Liver (tissue), 9 donors: ENCODE data around the gene BRSK1. TPM values are rescaled to one million over a fixed set of nuclear protein-coding genes. Genes with fewer than 3 reads are reported as not detected.

Experiments
- DNase-seq: peaks from one replicate; pipeline ENCODE4 v3.0.0-alpha.2; 2017; ENCODE audit warnings: low spot score
- H3K27ac ChIP-seq, 2 donors: one replicate each; pipeline ENCODE4 v1.7.0; 2013; ENCODE audit warnings: inconsistent platforms in 2 of 2, low read length in 2 of 2, control low read depth in 1 of 2, low read depth in 1 of 2, mild to moderate bottlenecking in 1 of 2
- H3K27me3 ChIP-seq, 4 donors: one replicate each; pipeline versions ENCODE4 v1.6.1 to v1.7.0; 2013; ENCODE audit warnings: low read length in 3 of 4, inconsistent platforms in 1 of 4, mild to moderate bottlenecking in 1 of 4, moderate library complexity in 1 of 4; ENCODE audit not compliant: control insufficient read depth in 4 of 4, insufficient read depth in 4 of 4
- H3K36me3 ChIP-seq, 4 donors: one replicate each; pipeline versions ENCODE4 v1.6.1 to v1.7.0; 2013; ENCODE audit warnings: low read length in 3 of 4, mild to moderate bottlenecking in 3 of 4, low read depth in 1 of 4, moderate library complexity in 1 of 4; ENCODE audit not compliant: control insufficient read depth in 4 of 4, insufficient read depth in 3 of 4
- H3K4me1 ChIP-seq, 4 donors: one replicate each; pipeline versions ENCODE4 v1.6.1 to v1.7.0; 2013; ENCODE audit warnings: low read length in 3 of 4, mild to moderate bottlenecking in 3 of 4, moderate library complexity in 1 of 4; ENCODE audit not compliant: control insufficient read depth in 4 of 4, insufficient read depth in 4 of 4
- H3K4me3 ChIP-seq, 3 donors: one replicate each; pipeline versions ENCODE4 v1.6.1 to v1.7.0; 2013; ENCODE audit warnings: low read length in 3 of 3, control low read depth in 1 of 3, low read depth in 1 of 3, mild to moderate bottlenecking in 1 of 3
- H3K9ac ChIP-seq, 2 donors: one replicate each; pipeline ENCODE4 v1.7.0; 2013; ENCODE audit warnings: low read length in 2 of 2, mild to moderate bottlenecking in 2 of 2, moderate library complexity in 2 of 2, control low read depth in 1 of 2, low read depth in 1 of 2
- H3K9me3 ChIP-seq, 4 donors: one replicate each; pipeline versions ENCODE4 v1.6.1 to v1.7.0; 2013; ENCODE audit warnings: low read length in 3 of 4; ENCODE audit not compliant: control insufficient read depth in 4 of 4
- ATF3 ChIP-seq: IDR thresholded peaks from 2 replicates; pipeline ENCODE4 v1.6.1; 2016; ENCODE audit warnings: antibody characterized with exemption
- CTCF ChIP-seq: fragments of 150-350 bp; IDR thresholded peaks from 2 replicates; pipeline ENCODE4 v1.5.1; 2017; ENCODE audit warnings: improper control_type of control experiment, low read depth, low read length; ENCODE audit not compliant: missing input control
- EGR1 ChIP-seq, 2 donors: IDR thresholded peaks; 2 replicates each; pipeline ENCODE4 v1.6.1; 2016 to 2018; ENCODE audit warnings: antibody characterized with exemption in 2 of 2, low read depth in 2 of 2
- FOXA1 ChIP-seq: IDR thresholded peaks from 2 replicates; pipeline ENCODE4 v1.6.1; 2016; ENCODE audit warnings: antibody characterized with exemption
- FOXA2 ChIP-seq: IDR thresholded peaks from 2 replicates; pipeline ENCODE4 v1.6.1; 2016; ENCODE audit warnings: antibody characterized with exemption
- HNF4A ChIP-seq, 2 donors: conservative IDR thresholded peaks; 2 replicates each; pipeline ENCODE4 v1.6.1; 2016; ENCODE audit warnings: antibody characterized with exemption in 2 of 2, mild to moderate bottlenecking in 2 of 2
- HNF4G ChIP-seq: IDR thresholded peaks from 2 replicates; pipeline ENCODE4 v1.6.1; 2016; ENCODE audit warnings: antibody characterized with exemption
- JUND ChIP-seq, 2 donors: IDR thresholded peaks; 2 replicates each; pipeline ENCODE4 v1.6.1; 2016; ENCODE audit warnings: antibody characterized with exemption in 2 of 2
- MAX ChIP-seq: IDR thresholded peaks from 2 replicates; pipeline ENCODE4 v1.6.1; 2016; ENCODE audit warnings: antibody characterized with exemption
- NR2F2 ChIP-seq: IDR thresholded peaks from 2 replicates; pipeline ENCODE4 v1.6.1; 2016; ENCODE audit warnings: antibody characterized with exemption
- RAD21 ChIP-seq, 2 donors: IDR thresholded peaks; 2 replicates each; pipeline ENCODE4 v1.6.1; 2016; ENCODE audit warnings: antibody characterized with exemption in 2 of 2, mild to moderate bottlenecking in 2 of 2
- REST ChIP-seq: IDR thresholded peaks from 2 replicates; pipeline ENCODE4 v1.6.1; 2016; ENCODE audit warnings: antibody characterized with exemption, mild to moderate bottlenecking
- RXRA ChIP-seq, 2 donors: IDR thresholded peaks; 2 replicates each; pipeline ENCODE4 v1.6.1; 2017 to 2018; ENCODE audit warnings: antibody characterized with exemption in 2 of 2, mild to moderate bottlenecking in 1 of 2
- TAF1 ChIP-seq: conservative IDR thresholded peaks from 2 replicates; pipeline ENCODE4 v1.6.1; 2016; ENCODE audit warnings: antibody characterized with exemption, mild to moderate bottlenecking
- ZBTB33 ChIP-seq: IDR thresholded peaks from 2 replicates; pipeline ENCODE4 v1.6.1; 2016; ENCODE audit warnings: antibody characterized with exemption
- WGBS: extraction: QIAGEN DNeasy Blood & Tissue Kit; methylation state at CpG from one replicate; pipeline ENCODE4 v1.1.7; 2013; 5-methylcytosine and 5-hydroxymethylcytosine counted together
- polyA plus RNA-seq, 2 donors: library from polyadenylated mRNA; stranded (reverse) in 1 of 2; unstranded in 1 of 2; fragments of 200-250 nt in 1 of 2; fragments of >200 nt in 1 of 2; fragmentation: Nextera tagmentation in 1 of 2; extraction: Ambion mirVana in 1 of 2; gene quantifications; one replicate each; pipeline versions ENCODE4 v1.2.1 to v1.2.3, GENCODE V29; 2013 to 2015
- total RNA-seq, 2 donors: library from RNA; depleted of rRNA; stranded (reverse); fragments of >200 nt; gene quantifications; one replicate each; pipeline ENCODE4 v1.2.3, GENCODE V29; 2014
- donor health status: healthy.
- donor health status: healthy.
- donor health status: healthy.
- donor health status: healthy.
- donor health status: healthy.

Gene BRSK1
- total and polyA plus RNA-seq, 4 donors, result 0.10 to 0.65 (median 0.42) TPM; not detected in 1

GRCh38 chr19:55245236-55245904, 38.4 kb upstream of the BRSK1 start:
- TF ChIP-seq RAD21 (IDR thresholded peaks at IDR 0.05) (no peak), ZBTB33 (no peak), HNF4G (no peak), HNF4A (conservative IDR thresholded peaks at IDR 0.05) (no peak), CTCF (no peak), NR2F2 (no peak), TAF1 (no peak), RXRA (IDR thresholded peaks at IDR 0.05) (no peak), FOXA1 (no peak), JUND (IDR thresholded peaks at IDR 0.05) (no peak), EGR1 (IDR thresholded peaks at IDR 0.05; ENCODE audit: low read depth in 2 of 2) (no peak), REST (no peak), ATF3 (no peak), MAX (no peak), FOXA2 (no peak)
- Histone ChIP-seq H3K4me1 (peaks cover 0 to 5% (median 1%) of the 10 kb centered on the region in 4 donors), H3K9ac (no peak overlapping the region), H3K36me3 (peaks cover 25 to 61% (median 33%) of the 10 kb centered on the region in 4 donors), H3K27ac (no peak overlapping the region), H3K27me3 (no peaks in the 10 kb centered on the region), H3K9me3 (no peaks in the 10 kb centered on the region), H3K4me3 (no peak overlapping the region)
- no peak for DNase-seq
- WGBS, result 96% methylated on average over 23 of the region's 23 CpGs
